Keratinocyte (primary cell): ENCODE results near the gene ACSS1.

Source experiments
- EZH2 ChIP-seq: IDR thresholded peaks from one replicate; pipeline ENCODE4 v1.6.1; 2012; ENCODE audit warnings: inconsistent platforms, mild to moderate bottlenecking, low read length, moderate library complexity
- TF ChIP-seq, protein P1 (sequence below), 3 experiments: IDR thresholded peaks in 1 of 3; conservative IDR thresholded peaks in 1 of 3; optimal IDR thresholded peaks in 1 of 3; 2 replicates in 2 of 3; 3 replicates in 1 of 3; pipeline versions ENCODE3 to v1.5.1; 2011; ENCODE audit warnings: low read length in 3 of 3, mild to moderate bottlenecking in 3 of 3, moderate library complexity in 2 of 3, control low read depth in 1 of 3, inconsistent platforms in 1 of 3; ENCODE audit not compliant: insufficient read depth in 2 of 3; ENCODE audit errors: extremely low read depth in 1 of 3

DNA sequence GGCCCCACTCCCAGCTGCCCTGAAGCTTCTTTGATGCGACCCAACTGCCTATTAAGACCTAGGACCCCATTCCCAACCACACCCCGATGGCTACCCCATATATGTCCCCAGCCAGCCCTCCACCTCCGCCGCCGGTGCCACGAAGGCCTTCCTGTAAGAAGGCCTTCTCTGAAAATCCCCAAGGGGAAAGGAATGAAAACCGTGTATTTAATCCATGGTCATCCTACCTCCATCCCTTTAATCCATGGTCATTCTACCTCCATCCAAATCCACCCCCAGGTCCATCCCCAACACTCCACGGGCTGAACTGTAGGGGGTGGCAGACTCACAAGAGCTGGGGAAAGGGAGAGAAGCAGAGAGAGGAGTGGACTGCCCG is 24.5 kb upstream of the ACSS1 start:
- no peak for TF ChIP-seq EZH2
- TF ChIP-seq, protein P1, sequence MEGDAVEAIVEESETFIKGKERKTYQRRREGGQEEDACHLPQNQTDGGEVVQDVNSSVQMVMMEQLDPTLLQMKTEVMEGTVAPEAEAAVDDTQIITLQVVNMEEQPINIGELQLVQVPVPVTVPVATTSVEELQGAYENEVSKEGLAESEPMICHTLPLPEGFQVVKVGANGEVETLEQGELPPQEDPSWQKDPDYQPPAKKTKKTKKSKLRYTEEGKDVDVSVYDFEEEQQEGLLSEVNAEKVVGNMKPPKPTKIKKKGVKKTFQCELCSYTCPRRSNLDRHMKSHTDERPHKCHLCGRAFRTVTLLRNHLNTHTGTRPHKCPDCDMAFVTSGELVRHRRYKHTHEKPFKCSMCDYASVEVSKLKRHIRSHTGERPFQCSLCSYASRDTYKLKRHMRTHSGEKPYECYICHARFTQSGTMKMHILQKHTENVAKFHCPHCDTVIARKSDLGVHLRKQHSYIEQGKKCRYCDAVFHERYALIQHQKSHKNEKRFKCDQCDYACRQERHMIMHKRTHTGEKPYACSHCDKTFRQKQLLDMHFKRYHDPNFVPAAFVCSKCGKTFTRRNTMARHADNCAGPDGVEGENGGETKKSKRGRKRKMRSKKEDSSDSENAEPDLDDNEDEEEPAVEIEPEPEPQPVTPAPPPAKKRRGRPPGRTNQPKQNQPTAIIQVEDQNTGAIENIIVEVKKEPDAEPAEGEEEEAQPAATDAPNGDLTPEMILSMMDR (optimal IDR thresholded peaks at IDR 0.05 in 1 of 3, IDR thresholded peaks at IDR 0.05 in 1 of 3, conservative IDR thresholded peaks at IDR 0.05 in 1 of 3; ENCODE audit: extremely low read depth in 1 of 3, insufficient read depth in 2 of 3, low read length in 3 of 3), result no peak
